Erythroblast (primary cell): Measurements from ENCODE around the gene LRRC1.

Experiments
- GATA1 ChIP-seq: IDR thresholded peaks from 2 replicates; pipeline ENCODE4 v1.6.1; 2011; ENCODE audit warnings: low read depth, mild to moderate bottlenecking, control low read depth, low read length, moderate library complexity
- POLR2A ChIP-seq: IDR thresholded peaks from 2 replicates; pipeline ENCODE4 v1.6.1; 2011; ENCODE audit warnings: mild to moderate bottlenecking, low read length

DNA sequence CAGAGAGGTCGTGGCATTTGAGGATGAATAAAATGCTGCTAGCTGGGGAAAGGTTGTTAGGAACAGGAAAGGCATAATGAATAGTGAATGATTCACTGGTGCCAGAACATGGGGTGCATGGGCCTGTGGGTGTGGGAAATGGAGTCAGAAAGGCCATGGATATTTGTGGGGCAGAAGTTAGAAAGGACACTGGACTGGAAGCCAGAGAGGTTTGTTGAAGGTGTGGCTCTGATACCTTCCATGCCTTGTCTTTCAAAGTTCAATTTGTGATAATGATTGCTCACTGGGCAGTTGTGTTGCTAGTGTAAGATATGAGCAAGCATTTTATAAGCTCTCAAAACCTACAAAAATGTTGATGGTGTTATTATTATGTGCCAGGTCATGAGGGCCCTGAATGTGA is 32.7 kb downstream of the LRRC1 start:
- no peak for TF ChIP-seq POLR2A
- TF ChIP-seq GATA1, result no peak
